GM21825 (cell line): ENCODE results near the gene PLCB1.
"Not testable (repeated sequence)": the region's sequence is repeated elsewhere in the genome, so short reads cannot be mapped to it uniquely, and the experiment has no call there.

Experiments used
- ATAC-seq: cut with Tn5 transposase; IDR thresholded peaks from one replicate; pipeline ENCODE4 v1.9.1; 2021; ENCODE audit warnings: mild to moderate bottlenecking, moderate library complexity; ENCODE audit not compliant: unreplicated experiment

PLCB1 gene

GRCh38 chr20:8431538-8432434 is 299.7 kb downstream of the PLCB1 start:
- ATAC-seq = no peak

- ATAC-seq = no peak
Measured at GRCh38 chr20:8432435-8433148, 300.5 kb downstream of the PLCB1 start.

DNA sequence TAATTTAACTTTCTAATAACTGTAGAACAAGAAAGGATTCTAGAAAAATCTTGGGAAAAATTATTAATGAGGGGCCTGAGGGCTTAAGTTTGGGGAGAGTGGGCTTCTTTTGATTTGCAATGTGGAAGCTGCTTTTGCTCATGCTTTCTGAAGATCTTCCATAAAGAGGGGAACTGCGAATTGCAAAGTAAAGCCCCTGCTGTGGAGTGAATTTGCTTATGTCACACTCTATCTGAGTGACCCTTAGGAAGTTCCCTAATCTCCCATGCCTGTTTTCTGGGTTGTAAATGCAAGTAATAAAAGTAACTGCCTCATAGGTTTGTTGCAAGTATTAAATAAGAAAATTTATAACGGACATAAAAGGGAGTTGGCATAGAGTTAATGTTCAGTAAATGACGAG is 301.2 kb downstream of the PLCB1 start:
- no peak for ATAC-seq

DNA sequence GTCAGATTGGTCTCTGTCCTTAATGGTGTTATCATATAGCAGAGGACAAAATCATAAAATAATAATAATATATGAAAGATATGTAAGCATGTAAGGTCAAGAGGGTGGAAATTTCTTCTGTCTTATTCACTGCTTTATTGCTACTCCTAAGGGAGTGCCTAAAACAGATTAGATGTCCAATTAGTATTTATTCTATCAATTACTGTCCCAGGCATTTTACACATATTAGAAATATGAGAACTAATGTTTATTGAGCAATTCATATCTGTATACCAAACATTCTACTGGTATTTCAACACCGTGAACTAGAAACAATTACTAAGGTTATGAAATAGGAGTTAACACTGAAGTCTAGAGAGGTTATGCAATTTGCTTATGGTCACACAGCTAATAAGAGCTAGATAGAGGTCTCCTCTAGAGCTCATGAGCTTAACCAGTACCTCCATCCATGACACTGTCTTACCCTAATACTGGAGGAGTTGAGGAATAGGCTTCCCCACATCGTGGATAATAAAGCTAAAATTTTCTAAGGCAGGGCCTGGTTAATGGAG is 302.3 kb downstream of the PLCB1 start:
- ATAC-seq = no peak

DNA sequence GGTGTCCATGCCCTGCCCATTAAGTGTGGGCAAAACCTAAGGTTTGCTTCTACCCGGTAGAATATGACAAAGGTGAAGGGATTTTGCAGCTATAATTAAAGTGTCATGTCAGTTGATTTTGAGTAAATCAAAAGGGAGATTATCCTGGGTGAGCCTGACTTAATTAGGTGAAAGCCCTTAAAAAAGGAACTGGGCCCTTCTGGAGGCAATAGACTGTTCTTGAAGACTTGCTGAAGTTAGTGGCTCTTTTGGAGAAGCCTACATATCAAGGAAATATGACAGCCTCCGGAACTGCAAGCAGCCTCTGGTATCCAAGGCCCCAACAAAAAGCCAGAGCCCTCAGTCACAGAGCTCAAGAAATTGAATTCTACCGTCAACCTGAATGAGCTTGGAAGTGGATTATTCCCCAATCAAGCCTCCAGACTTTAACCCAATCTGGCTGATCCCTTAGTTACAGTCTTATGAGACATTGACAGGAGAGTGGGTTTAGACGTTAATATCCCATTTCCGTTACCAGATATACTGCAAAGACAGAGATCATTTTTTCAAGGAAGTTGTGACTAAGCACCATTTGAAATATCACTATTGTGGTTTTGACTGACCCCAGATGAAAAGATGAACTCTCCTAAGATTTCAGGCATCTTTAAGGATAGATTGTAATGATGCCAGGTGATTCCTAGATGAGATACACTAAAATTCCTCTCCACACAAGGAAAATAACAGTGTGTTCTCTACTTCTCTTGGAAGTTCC is 303.4 kb downstream of the PLCB1 start:
- ATAC-seq = no peak

GRCh38 chr20:8436938-8437337 is 304.9 kb downstream of the PLCB1 start:
- not testable (repeated sequence) for ATAC-seq

- ATAC-seq = no peak
Measured at GRCh38 chr20:8438748-8439147, 306.7 kb downstream of the PLCB1 start.

DNA sequence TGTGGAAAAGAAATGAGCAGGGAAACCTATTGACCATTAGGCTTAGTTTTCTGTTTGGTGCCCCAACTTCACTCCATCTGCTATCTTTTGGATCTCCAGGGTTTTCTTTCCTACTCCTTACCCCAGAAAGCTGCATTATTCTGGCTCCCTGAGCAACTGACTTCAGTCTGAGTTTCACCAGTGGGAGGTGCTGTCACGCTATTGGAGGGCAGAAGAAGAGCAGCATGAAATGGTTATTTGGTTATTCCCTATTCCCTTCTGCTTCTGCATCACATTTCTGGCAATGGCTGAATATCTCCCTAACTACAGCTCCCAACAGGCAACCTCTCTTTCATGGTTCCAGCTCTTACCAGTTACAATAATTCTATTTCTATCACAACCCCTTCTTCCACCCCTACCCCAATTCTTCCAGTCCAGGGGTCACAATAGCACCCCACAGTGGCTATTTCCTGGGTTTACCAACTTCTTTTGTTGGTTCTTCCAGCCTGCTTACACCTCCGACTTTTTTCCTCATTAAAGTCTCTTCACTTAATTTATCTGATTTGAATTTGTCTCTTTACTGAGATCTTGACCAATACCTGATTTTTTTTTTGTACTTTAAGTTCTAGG is 311.5 kb downstream of the PLCB1 start:
- ATAC-seq = no peak

DNA sequence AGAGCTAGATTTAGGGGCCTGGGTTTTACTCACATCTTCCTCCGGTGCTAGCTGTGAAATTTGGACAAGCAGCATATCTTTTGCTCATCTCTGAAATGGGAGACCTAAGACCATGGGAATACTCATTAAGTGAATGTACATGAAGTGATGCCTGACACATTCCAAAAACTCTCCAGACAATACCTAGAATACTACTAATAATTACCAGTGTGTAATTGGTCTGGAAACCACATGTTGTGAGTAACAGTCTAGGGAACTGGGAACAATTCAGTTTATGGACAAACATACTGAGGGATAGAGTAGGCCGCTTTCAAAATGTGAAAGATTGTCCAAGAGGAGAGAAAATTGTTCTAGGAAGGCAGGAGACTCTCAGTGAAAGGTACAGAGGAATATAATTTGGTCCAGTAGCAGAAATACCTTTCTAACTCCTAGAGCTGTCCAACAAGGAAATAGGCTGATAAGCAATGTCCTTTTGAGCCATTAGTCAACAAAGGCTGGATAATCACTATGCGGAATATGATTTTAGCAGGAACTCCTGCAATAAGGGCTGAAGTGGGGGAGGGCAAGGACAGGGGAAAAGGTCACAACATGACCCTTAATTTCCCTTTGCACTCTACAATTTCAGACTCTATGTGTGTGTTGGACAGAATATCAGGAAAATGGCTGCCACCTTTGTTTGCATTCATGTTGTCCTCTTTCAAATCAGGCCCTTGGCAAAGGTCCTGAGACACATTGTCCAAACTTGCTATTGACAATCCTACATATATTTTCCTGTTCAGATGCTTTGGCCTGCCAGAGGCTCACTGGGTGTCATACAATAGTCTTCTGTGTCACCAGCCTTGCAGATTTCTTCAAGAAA is 315.4 kb downstream of the PLCB1 start:
- ATAC-seq = no peak

GRCh38 chr20:8449123-8449522 is 317.1 kb downstream of the PLCB1 start:
- no peak for ATAC-seq

DNA sequence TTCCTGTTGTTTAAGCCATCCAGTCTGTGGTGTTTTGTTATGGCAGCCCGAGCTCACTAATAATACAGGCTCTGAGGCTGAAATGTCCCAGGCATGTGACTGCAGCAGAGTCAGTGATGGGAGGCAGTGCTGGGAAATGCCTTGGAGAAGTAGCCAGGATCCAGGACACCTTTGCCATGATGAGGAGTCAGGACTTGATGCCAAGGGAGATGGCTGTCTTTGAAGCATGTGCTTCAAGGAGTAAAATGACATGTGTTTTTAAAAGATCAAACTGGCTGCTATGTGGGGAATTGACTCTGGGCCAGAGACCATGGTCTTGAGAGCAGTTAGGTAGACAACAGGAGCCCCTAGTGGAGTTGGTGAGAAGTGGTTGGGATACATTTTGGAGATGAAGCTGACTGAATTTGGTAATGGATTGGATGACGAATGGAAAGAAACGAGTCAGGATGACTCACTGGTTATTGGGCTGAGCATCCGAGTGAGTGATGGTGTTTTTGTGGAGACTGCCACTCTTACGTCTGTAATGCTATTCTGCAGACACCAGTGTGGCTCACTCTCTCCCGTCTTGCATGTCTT is 322.2 kb downstream of the PLCB1 start:
- ATAC-seq = no peak

DNA sequence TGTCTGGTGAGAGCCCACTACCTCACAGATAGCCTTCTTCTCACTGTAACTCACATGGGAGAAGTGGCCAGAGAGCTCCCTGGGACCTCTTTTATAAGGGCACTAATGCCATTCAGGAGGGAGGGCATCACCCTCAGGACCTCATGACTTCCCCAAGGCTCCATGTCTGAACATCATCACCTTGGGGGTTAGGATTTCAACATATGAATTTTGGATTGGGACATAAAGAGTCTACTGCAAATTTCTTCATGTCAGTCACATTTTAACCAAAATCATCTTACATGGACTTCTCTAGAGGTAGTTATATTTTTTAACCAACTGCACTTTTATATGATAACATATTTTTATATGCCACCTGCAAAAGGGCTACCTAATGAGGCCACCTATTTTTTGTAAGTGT is 324.7 kb downstream of the PLCB1 start:
- ATAC-seq = no peak

GRCh38 chr20:8457978-8458377 is 325.9 kb downstream of the PLCB1 start:
- no peak for ATAC-seq

DNA sequence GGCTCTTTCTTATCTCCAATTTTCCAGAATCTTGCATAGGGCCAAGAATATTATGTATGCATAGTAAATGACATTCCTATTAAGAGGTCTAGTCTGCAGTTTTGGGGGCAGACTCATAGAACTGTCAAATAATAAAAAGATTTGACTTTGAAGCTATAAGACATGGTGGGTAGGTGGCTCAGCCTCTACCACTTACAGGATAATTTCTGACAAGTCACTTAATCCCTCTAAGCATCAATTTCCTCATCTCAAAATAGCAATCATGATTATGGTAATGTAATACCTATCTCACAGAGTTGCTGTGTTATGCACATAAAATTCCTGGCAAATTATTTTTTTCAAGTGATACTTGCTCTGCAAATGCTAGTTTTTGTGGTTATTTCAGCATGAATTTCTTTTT is 329.1 kb downstream of the PLCB1 start:
- ATAC-seq = no peak

- ATAC-seq = no peak
Measured at GRCh38 chr20:8464368-8464767, 332.3 kb downstream of the PLCB1 start.

- ATAC-seq = not testable (repeated sequence)
Measured at GRCh38 chr20:8466781-8467180, 334.7 kb downstream of the PLCB1 start.

GRCh38 chr20:8470156-8470555 is 338.1 kb downstream of the PLCB1 start:
- no peak for ATAC-seq

DNA sequence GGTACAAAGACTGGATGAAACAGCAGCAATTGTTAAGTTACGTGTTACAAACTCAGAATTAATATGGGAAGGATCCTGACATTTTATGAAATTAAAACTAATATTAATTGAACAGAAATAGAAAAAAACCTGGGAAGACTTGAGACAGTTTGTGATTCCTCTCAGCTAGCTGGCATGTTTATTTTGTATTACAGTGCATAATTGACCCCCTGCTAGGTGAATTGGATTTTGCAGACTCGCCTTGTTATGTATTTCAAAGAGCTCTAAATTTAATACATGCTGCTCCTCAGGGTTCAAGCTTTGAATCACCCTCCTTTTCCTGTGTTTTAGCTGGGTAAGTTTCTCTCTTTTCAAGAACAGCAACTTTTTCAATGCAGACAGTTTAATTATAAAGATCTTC is 339.4 kb downstream of the PLCB1 start:
- no peak for ATAC-seq

DNA sequence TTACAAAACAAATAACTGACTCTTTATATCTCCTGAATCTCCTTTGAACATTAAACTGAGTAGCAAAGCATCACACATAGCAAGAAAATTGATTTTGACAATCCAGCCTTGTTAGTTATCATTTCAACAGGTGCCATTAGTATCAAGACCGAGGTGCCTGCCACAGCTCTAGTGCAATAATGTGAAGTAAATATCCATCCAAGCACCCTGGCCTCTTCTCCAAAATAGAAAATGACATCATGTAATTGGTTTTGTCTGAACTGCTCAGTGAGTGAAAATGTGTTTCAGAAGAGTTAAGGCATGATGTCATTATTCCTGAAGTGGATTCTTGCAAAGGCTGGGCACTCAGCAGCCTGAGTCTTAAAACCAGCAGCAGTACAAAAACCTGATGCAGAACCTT is 341.4 kb downstream of the PLCB1 start:
- ATAC-seq = no peak
